ENCODE data around the gene NOL3. TPM values are rescaled to one million over a fixed set of nuclear protein-coding genes. Genes with fewer than 3 reads are reported as not detected.

Gene NOL3
- total RNA-seq, 1 donor from 2014 or later = 53.5 TPM

- intact Hi-C loops (cut with micrococcal nuclease) = no loop called here
Observed at GRCh38 chr16:67186550-67186950, 16.2 kb downstream of the NOL3 start.

GRCh38 chr16:67187175-67187890 lies 17.0 kb downstream of the NOL3 start:
- intact Hi-C loops (cut with micrococcal nuclease) = no loop called here

- intact Hi-C loops (cut with micrococcal nuclease) = no loop called here
Observed at GRCh38 chr16:67188323-67188722, 18.0 kb downstream of the NOL3 start.

- intact Hi-C loops (cut with micrococcal nuclease) = no loop called here
Observed at GRCh38 chr16:67188798-67189197, 18.5 kb downstream of the NOL3 start.

- intact Hi-C loops (cut with micrococcal nuclease) = loop anchor here (5.0 kb wide), 1 partner anchor 207 kb away; no protein-coding TSS in a partner anchor
Observed at GRCh38 chr16:67190041-67190440, 19.7 kb downstream of the NOL3 start, which contains the start of gene EXOC3L1. EXOC3L1 (minus strand) TSS chr16:67190136; CDS start chr16:67189676, 460 bp downstream.

GRCh38 chr16:67190448-67191399 lies 20.4 kb downstream of the NOL3 start:
- intact Hi-C loops (cut with micrococcal nuclease) = loop anchor here (5.0 kb wide), 1 partner anchor 207 kb away; no protein-coding TSS in a partner anchor

- intact Hi-C loops (cut with micrococcal nuclease) = loop anchor here (5.0 kb wide), 1 partner anchor 206 kb away; no protein-coding TSS in a partner anchor
Observed at GRCh38 chr16:67191411-67191994, 21.2 kb downstream of the NOL3 start.

- intact Hi-C loops (cut with micrococcal nuclease) = loop anchor here (1.0 to 5.0 kb wide), 7 partner anchors 9 to 290 kb away; partner anchors contain the start of genes FBXL8, FHOD1, MATCAP1 and TMEM208
Observed at GRCh38 chr16:67191995-67192681, 21.8 kb downstream of the NOL3 start, which contains the start of gene E2F4. E2F4 (plus strand) TSS chr16:67192155; CDS start chr16:67192228, 73 bp downstream.

- intact Hi-C loops (cut with micrococcal nuclease) = loop anchor here (1.0 to 5.0 kb wide), 7 partner anchors 10 to 289 kb away; partner anchors contain the start of genes FBXL8, FHOD1, MATCAP1 and TMEM208
Observed at GRCh38 chr16:67192781-67193361, 22.5 kb downstream of the NOL3 start.

- intact Hi-C loops (cut with micrococcal nuclease) = loop anchor here (5.0 kb wide), 1 partner anchor 204 kb away; no protein-coding TSS in a partner anchor
Observed at GRCh38 chr16:67193536-67193935, 23.2 kb downstream of the NOL3 start.

GRCh38 chr16:67194260-67194659 lies 23.9 kb downstream of the NOL3 start:
- intact Hi-C loops (cut with micrococcal nuclease) = loop anchor here (5.0 kb wide), 1 partner anchor 203 kb away; no protein-coding TSS in a partner anchor

GRCh38 chr16:67195676-67196075 lies 25.3 kb downstream of the NOL3 start:
- intact Hi-C loops (cut with micrococcal nuclease) = no loop called here

- intact Hi-C loops (cut with micrococcal nuclease) = no loop called here
Observed at GRCh38 chr16:67196881-67197280, 26.5 kb downstream of the NOL3 start.

- intact Hi-C loops (cut with micrococcal nuclease) = no loop called here
Observed at GRCh38 chr16:67197704-67198103, 27.4 kb downstream of the NOL3 start.

GRCh38 chr16:67198238-67198734 lies 27.9 kb downstream of the NOL3 start:
- intact Hi-C loops (cut with micrococcal nuclease) = no loop called here

GRCh38 chr16:67199011-67199807 lies 28.9 kb downstream of the NOL3 start, which contains the start of gene ELMO3:
ELMO3 (plus strand) TSS chr16:67199131; CDS start chr16:67199327, 196 bp downstream.
- intact Hi-C loops (cut with micrococcal nuclease) = no loop called here

GRCh38 chr16:67199808-67200198 lies 29.5 kb downstream of the NOL3 start:
- intact Hi-C loops (cut with micrococcal nuclease) = no loop called here

GRCh38 chr16:67200491-67200890 lies 30.2 kb downstream of the NOL3 start:
- intact Hi-C loops (cut with micrococcal nuclease) = no loop called here
